OCI-LY3 (cell line): ENCODE measurements around the gene ATG9B.

Source experiments
- CTCF ChIP-seq: fragments of 200-600, 300-600 bp; sonication (generic); IDR thresholded peaks from 2 replicates; pipeline ENCODE4 v1.5.1; 2014; ENCODE audit warnings: antibody characterized with exemption, low read length, low read depth
- EZH2phosphoT487 ChIP-seq: fragments of 200-600 bp; shearing (Covaris generic); IDR thresholded peaks from 2 replicates; pipeline ENCODE4 v1.6.1; 2018; ENCODE audit warnings: antibody characterized with exemption, mixed run types, low read depth

DNA sequence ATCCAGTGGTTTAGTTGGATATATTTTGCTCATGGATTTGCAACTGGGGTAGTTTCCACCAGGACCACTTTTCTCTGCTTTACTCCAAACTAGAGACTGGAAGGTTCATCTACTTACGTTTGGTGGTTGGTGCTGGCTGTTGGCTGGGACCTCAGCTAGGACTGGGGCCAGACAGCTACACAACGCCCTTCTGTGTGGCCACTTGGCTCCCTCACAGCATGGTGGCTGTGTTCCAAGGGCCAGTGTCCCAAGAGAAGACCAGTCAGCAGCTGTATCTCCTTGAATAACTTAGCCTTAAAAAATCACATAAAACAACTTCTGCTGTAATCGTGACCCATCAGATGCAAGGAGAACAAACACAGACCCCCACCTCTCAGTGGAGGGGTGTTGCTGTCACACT is 41.9 kb downstream of the ATG9B start:
- TF ChIP-seq CTCF (no peak), EZH2phosphoT487 (no peak)
